OCI-LY3 (cell line): ENCODE measurements around the gene TBX21.

Experiments
- EZH2phosphoT487 ChIP-seq: fragments of 200-600 bp; shearing (Covaris generic); IDR thresholded peaks from 2 replicates; pipeline ENCODE4 v1.6.1; 2018; ENCODE audit warnings: antibody characterized with exemption, mixed run types, low read depth
- TF ChIP-seq, protein P1 (sequence below): fragments of 200-600, 300-600 bp; sonication (generic); IDR thresholded peaks from 2 replicates; pipeline ENCODE4 v1.5.1; 2014; ENCODE audit warnings: antibody characterized with exemption, low read length, low read depth

DNA sequence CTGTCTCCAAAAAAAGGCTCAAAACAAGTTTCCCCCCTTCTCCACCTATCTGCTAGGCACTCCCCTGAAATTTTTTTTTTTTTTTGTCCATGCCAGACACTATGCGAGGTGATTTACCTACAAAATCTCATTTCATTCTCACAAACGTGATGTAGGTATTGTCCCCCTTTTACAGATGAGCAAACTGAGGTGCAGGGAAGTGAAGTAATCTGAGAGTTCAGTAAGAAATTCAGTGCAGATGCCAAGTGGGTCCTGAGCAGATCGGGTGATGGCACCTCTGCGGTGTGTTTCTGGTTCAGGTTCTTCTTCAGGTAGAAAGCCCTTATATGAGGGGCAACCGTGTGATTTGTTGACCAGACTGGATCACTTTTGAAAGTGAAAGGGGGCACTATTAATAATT, 29.4 kb upstream of the TBX21 start:
- TF ChIP-seq, protein P1, sequence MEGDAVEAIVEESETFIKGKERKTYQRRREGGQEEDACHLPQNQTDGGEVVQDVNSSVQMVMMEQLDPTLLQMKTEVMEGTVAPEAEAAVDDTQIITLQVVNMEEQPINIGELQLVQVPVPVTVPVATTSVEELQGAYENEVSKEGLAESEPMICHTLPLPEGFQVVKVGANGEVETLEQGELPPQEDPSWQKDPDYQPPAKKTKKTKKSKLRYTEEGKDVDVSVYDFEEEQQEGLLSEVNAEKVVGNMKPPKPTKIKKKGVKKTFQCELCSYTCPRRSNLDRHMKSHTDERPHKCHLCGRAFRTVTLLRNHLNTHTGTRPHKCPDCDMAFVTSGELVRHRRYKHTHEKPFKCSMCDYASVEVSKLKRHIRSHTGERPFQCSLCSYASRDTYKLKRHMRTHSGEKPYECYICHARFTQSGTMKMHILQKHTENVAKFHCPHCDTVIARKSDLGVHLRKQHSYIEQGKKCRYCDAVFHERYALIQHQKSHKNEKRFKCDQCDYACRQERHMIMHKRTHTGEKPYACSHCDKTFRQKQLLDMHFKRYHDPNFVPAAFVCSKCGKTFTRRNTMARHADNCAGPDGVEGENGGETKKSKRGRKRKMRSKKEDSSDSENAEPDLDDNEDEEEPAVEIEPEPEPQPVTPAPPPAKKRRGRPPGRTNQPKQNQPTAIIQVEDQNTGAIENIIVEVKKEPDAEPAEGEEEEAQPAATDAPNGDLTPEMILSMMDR, result no peak
- TF ChIP-seq EZH2phosphoT487, result no peak
